Spleen (tissue), 11 donors: ENCODE measurements around the gene HOXA5. TPM values are rescaled to one million over a fixed set of nuclear protein-coding genes. Genes with fewer than 3 reads are reported as not detected.

Experiments
- DNase-seq: peaks from one replicate; pipeline ENCODE4 v3.0.0-alpha.2; 2020
- H3K27ac ChIP-seq, 8 donors: fragments of 200-600 bp; sonication (generic) in 7 of 8; 1 replicate in 4 of 8; 2 replicates in 4 of 8; pipeline versions ENCODE4 v1.5.0 to v1.8.0; 2016 to 2021; ENCODE audit warnings: inconsistent platforms in 4 of 8, mild to moderate bottlenecking in 4 of 8, moderate library complexity in 1 of 8
- H3K27me3 ChIP-seq, 7 donors: fragments of 200-600 bp; sonication (generic) in 6 of 7; replicated peaks in 1 of 7; 1 replicate in 4 of 7; 2 replicates in 3 of 7; pipeline versions ENCODE4 v1.5.0 to v1.8.0; 2016 to 2021; ENCODE audit warnings: inconsistent platforms in 3 of 7, mild to moderate bottlenecking in 1 of 7
- H3K36me3 ChIP-seq, 6 donors: fragments of 200-600 bp; sonication (generic) in 5 of 6; 1 replicate in 4 of 6; 2 replicates in 2 of 6; pipeline versions ENCODE4 v1.5.0 to v1.8.0; 2016 to 2021; ENCODE audit warnings: inconsistent platforms in 2 of 6
- H3K4me1 ChIP-seq, 6 donors: fragments of 200-600 bp; sonication (generic) in 5 of 6; 1 replicate in 3 of 6; 2 replicates in 3 of 6; pipeline versions ENCODE4 v1.5.0 to v1.8.0; 2016 to 2021; ENCODE audit warnings: inconsistent platforms in 3 of 6
- H3K4me3 ChIP-seq, 8 donors: fragments of 200-600 bp; sonication (generic) in 7 of 8; 1 replicate in 4 of 8; 2 replicates in 4 of 8; pipeline versions ENCODE4 v1.5.0 to v1.8.0; 2016 to 2021; ENCODE audit warnings: inconsistent platforms in 4 of 8, mild to moderate bottlenecking in 4 of 8, moderate library complexity in 2 of 8
- H3K9me3 ChIP-seq, 8 donors: fragments of 200-600 bp; sonication (generic) in 7 of 8; 1 replicate in 4 of 8; 2 replicates in 4 of 8; pipeline versions ENCODE4 v1.5.0 to v1.8.0; 2016 to 2021; ENCODE audit warnings: inconsistent platforms in 4 of 8
- CTCF ChIP-seq, 11 experiments: fragments of 200-600 bp in 7 of 11; fragments of 450-650 bp in 4 of 11; sonication (generic) in 4 of 11; IDR thresholded peaks in 8 of 11; conservative IDR thresholded peaks in 3 of 11; 1 replicate in 7 of 11; 2 replicates in 4 of 11; pipeline versions ENCODE4 v1.4.0 to v1.8.0; 2016 to 2021; ENCODE audit warnings: antibody characterized with exemption in 11 of 11, inconsistent platforms in 4 of 11, mild to moderate bottlenecking in 1 of 11
- POLR2A ChIP-seq, 3 donors: fragments of 450-650 bp; IDR thresholded peaks; one replicate each; pipeline ENCODE4 v1.5.1; 2017; ENCODE audit warnings: antibody characterized with exemption in 3 of 3, mild to moderate bottlenecking in 1 of 3
- POLR2AphosphoS5 ChIP-seq, 3 donors: sonication (generic); formaldehyde crosslinking; IDR thresholded peaks; one replicate each; pipeline ENCODE4 v1.5.1; 2017; ENCODE audit warnings: antibody characterized with exemption in 3 of 3
- WGBS, 5 donors: extraction: QIAGEN DNeasy Blood & Tissue Kit in 3 of 5; methylation state at CpG; one replicate each; pipeline versions ENCODE4 v1.1.5 to v1.1.7; 2013 to 2018; 5-methylcytosine and 5-hydroxymethylcytosine counted together
- intact Hi-C: fragments of 100-400 bp; cut with DNase I; formaldehyde crosslinking; loops from one replicate; pipeline ENCODE4 v1.15.0; 2023; ENCODE audit warnings: low total_unique reads
- polyA plus RNA-seq, 3 donors: library from polyadenylated mRNA; stranded (reverse); fragments of 200-250 nt; gene quantifications; one replicate each; pipeline ENCODE4 v1.2.1, GENCODE V29; 2013
- total RNA-seq, 7 donors: library from RNA; depleted of rRNA in 3 of 7; stranded (reverse); fragments of >200 nt in 3 of 7; fragmentation: NEBNext Ultra II Directional in 4 of 7; extraction: Animal tissue kit (Norgen Biotek cat#: 25700) in 4 of 7; gene quantifications; one replicate each; pipeline versions ENCODE4 v1.1.0 to v1.2.1, GENCODE V29; 2016 to 2021
- donor health status: healthy with polysubstance abuse.
- donor health status: DM: no; HTN: no; CAD: no; lungs with moderate emphysema.
- donor health status: DM: no; HTN: no; CAD: no.
- donor health status: Bipolar disorder and iron deficiency.
- donor health status: healthy.
- donor health status: DM: no; HTN: no; CAD: no.
- donor health status: DM: yes; HTN: yes; CAD: no.

HOXA5 gene
- total and polyA plus RNA-seq, 10 donors, result 1.6 to 9.3 (median 3.3) TPM

- intact Hi-C loops, result loop anchor here (5.0 to 10.0 kb wide), 3 partner anchors 482 to 1300 kb away; no protein-coding TSS in a partner anchor
- Histone ChIP-seq H3K27me3 (peaks cover 26 to 100% (median 93%) of the 10 kb centered on the region in 7 donors), H3K4me3 (peak overlapping the region; percentile 6 to 65 (median 40)), H3K9me3 (peaks cover 0 to 15% (median 0%) of the 10 kb centered on the region in 8 donors), H3K4me1 (peaks cover 20 to 90% (median 64%) of the 10 kb centered on the region in 6 donors), H3K27ac (peak overlapping the region in 3 of 8 donors; percentile 46 to 73 (median 56)), H3K36me3 (no peaks in the 10 kb centered on the region)
- TF ChIP-seq CTCF (IDR thresholded peaks at IDR 0.05 in 8 of 11, conservative IDR thresholded peaks at IDR 0.05 in 3 of 11) (peak in 1 of 11 experiments; percentile 10), POLR2AphosphoS5 (IDR thresholded peaks at IDR 0.05) (no peak)
- 4 to 13% (median 5%) methylated on average over 36 to 47 of the region's 47 CpGs for WGBS, 5 donors
- peak; percentile 77 for DNase-seq
These were observed 21.0 kb upstream of the HOXA5 start for GRCh38 chr7:27164367-27165088.

GRCh38 chr7:27164045-27164366 lies 20.5 kb upstream of the HOXA5 start:
- Histone ChIP-seq H3K4me1 (peaks cover 20 to 90% (median 59%) of the 10 kb centered on the region in 6 donors), H3K9me3 (peaks cover 0 to 15% (median 0%) of the 10 kb centered on the region in 8 donors), H3K27me3 (peaks cover 25 to 100% (median 93%) of the 10 kb centered on the region in 7 donors), H3K27ac (no peak overlapping the region), H3K4me3 (peak overlapping the region in 5 of 8 donors; percentile 32 to 65 (median 43)), H3K36me3 (no peaks in the 10 kb centered on the region)
- WGBS, 5 donors, result 14 to 30% (median 24%) methylated on average over 12 of the region's 12 CpGs
- DNase-seq, result no peak
- TF ChIP-seq CTCF (IDR thresholded peaks at IDR 0.05 in 8 of 11, conservative IDR thresholded peaks at IDR 0.05 in 3 of 11) (peak in 1 of 11 experiments; percentile 7), POLR2AphosphoS5 (IDR thresholded peaks at IDR 0.05) (no peak), POLR2A (IDR thresholded peaks at IDR 0.05) (no peak)
- intact Hi-C loops, result loop anchor here (5.0 to 10.0 kb wide), 3 partner anchors 482 to 1299 kb away; no protein-coding TSS in a partner anchor

- peak; percentile 52 for DNase-seq
- Histone ChIP-seq H3K4me3 (peak overlapping the region in 3 of 8 donors; percentile 43 to 65 (median 50)), H3K4me1 (peaks cover 20 to 90% (median 62%) of the 10 kb centered on the region in 6 donors), H3K27me3 (peaks cover 23 to 100% (median 93%) of the 10 kb centered on the region in 7 donors), H3K36me3 (no peaks in the 10 kb centered on the region), H3K27ac (no peak overlapping the region), H3K9me3 (peaks cover 0 to 15% (median 0%) of the 10 kb centered on the region in 8 donors)
- intact Hi-C loops, result loop anchor here (5.0 to 10.0 kb wide), 3 partner anchors 481 to 1299 kb away; no protein-coding TSS in a partner anchor
- 24 to 55% (median 36%) methylated on average over 24 of the region's 24 CpGs for WGBS, 5 donors
- TF ChIP-seq POLR2AphosphoS5 (IDR thresholded peaks at IDR 0.05) (no peak), POLR2A (IDR thresholded peaks at IDR 0.05) (no peak), CTCF (IDR thresholded peaks at IDR 0.05 in 8 of 11, conservative IDR thresholded peaks at IDR 0.05 in 3 of 11) (no peak)
These were observed 20.0 kb upstream of the HOXA5 start for GRCh38 chr7:27163288-27164044.
